A549 (cell line): ENCODE data around the gene ABHD11. TPM values are rescaled to one million over a fixed set of nuclear protein-coding genes. Genes with fewer than 3 reads are reported as not detected.
A peak's percentile ranks its signal among the peaks of the same experiment; 100 is the strongest.

Experiments used
- ATAC-seq, 2 experiments: fragments of 200-7000 bp in 1 of 2; fragments of >200 bp in 1 of 2; cut with Nextera tagmentation in 1 of 2; cut with Tn5 transposase in 1 of 2; 3 replicates each; pipeline versions ENCODE4 v1.8.0 to v1.9.1; 2018 to 2020; ENCODE audit warnings: mild to moderate bottlenecking in 1 of 2, moderate library complexity in 1 of 2
- CTCF ChIA-PET: fragments of 300-600 bp; sonication (Branson Sonifier 250); formaldehyde crosslinking; extraction: SDS; loops from one replicate; lab custom pipeline; 2021; ENCODE audit warnings: antibody characterized with exemption, inconsistent platforms; lab: Yijun Ruan, JAX
- POLR2A ChIA-PET: fragments of 350-600 bp; formaldehyde crosslinking; extraction: SDS; loops from one replicate; lab custom pipeline; 2021; ENCODE audit warnings: antibody characterized with exemption, inconsistent platforms; lab: Yijun Ruan, JAX
- DNase-seq, 2 experiments: peaks; one replicate each; pipeline versions ENCODE4 v3.0.0 to v3.0.0-alpha.2; 2011 to 2016; ENCODE audit warnings: low read depth in 1 of 2, low spot score in 1 of 2
- FAIRE-seq: peaks from 2 replicates; lab custom pipeline; 2011; peaks lifted over from hg19 to GRCh38; lab: Jason Lieb, UNC
- H3K27ac ChIP-seq, 2 experiments: fragments of >200 bp; sonication (Bioruptor Twin); formaldehyde crosslinking; 3 replicates each; pipeline ENCODE4 v1.5.1; 2016 to 2017
- H3K4me1 ChIP-seq: fragments of >200 bp; sonication (Bioruptor Twin); formaldehyde crosslinking; 3 replicates; pipeline ENCODE4 v1.6.1; 2016
- H3K4me2 ChIP-seq: fragments of >200 bp; sonication (Bioruptor Twin); formaldehyde crosslinking; 3 replicates; pipeline ENCODE4 v1.6.1; 2016
- H3K4me3 ChIP-seq: fragments of >200 bp; sonication (Bioruptor Twin); formaldehyde crosslinking; 3 replicates; pipeline ENCODE4 v1.5.1; 2016
- H3K9me3 ChIP-seq: fragments of >200 bp; sonication (Bioruptor Twin); formaldehyde crosslinking; 3 replicates; pipeline ENCODE4 v1.6.1; 2016
- ATOH8 ChIP-seq: fragments of 250-450 bp; sonication (Bioruptor Pico); IDR thresholded peaks from 2 replicates; pipeline ENCODE4 v1.5.0; 2020; ENCODE audit warnings: low read depth, mild to moderate bottlenecking, moderate library complexity
- BCL3 ChIP-seq: fragments of >200 bp; sonication (Bioruptor Twin); formaldehyde crosslinking; IDR thresholded peaks from 3 replicates; pipeline ENCODE4 v1.6.1; 2016
- BHLHE40 ChIP-seq: IDR thresholded peaks from 2 replicates; pipeline ENCODE4 v1.6.1; 2012; ENCODE audit warnings: low read depth, low read length, inconsistent platforms
- CBX2 ChIP-seq: fragments of 200-600 bp; sonication (generic); IDR thresholded peaks from 2 replicates; pipeline ENCODE4 v1.6.1; 2016; ENCODE audit warnings: low read depth, mild to moderate bottlenecking, borderline replicate concordance
- CEBPB ChIP-seq, 2 experiments: fragments of >200 bp in 1 of 2; sonication (Bioruptor Twin) in 1 of 2; formaldehyde crosslinking in 1 of 2; IDR thresholded peaks; 2 replicates each; pipeline ENCODE4 v1.6.1; 2012 to 2016
- CHD2 ChIP-seq: fragments of 150-350 bp; IDR thresholded peaks from 2 replicates; pipeline ENCODE4 v1.6.1; 2014; ENCODE audit warnings: low read length; ENCODE audit not compliant: partially characterized antibody
- EHF ChIP-seq: fragments of 250-450 bp; sonication (Bioruptor Pico); IDR thresholded peaks from 2 replicates; pipeline ENCODE4 v1.5.0; 2020; ENCODE audit warnings: mild to moderate bottlenecking
- ESRRA ChIP-seq: fragments of 150-350 bp; IDR thresholded peaks from 2 replicates; pipeline ENCODE4 v1.6.1; 2014; ENCODE audit warnings: mild to moderate bottlenecking, low read length, borderline replicate concordance
- FOSL2 ChIP-seq, 2 experiments: fragments of 450-650 bp in 1 of 2; fragments of >200 bp in 1 of 2; sonication (Bioruptor Twin) in 1 of 2; formaldehyde crosslinking; IDR thresholded peaks; 2 replicates each; pipeline versions ENCODE4 v1.5.0 to v1.6.1; 2016 to 2020; ENCODE audit warnings: mild to moderate bottlenecking in 1 of 2, moderate library complexity in 1 of 2
- HDAC2 ChIP-seq: fragments of 200-600 bp; sonication (generic); IDR thresholded peaks from 2 replicates; pipeline ENCODE4 v1.6.1; 2016
- HES2 ChIP-seq: fragments of >200 bp; sonication (Bioruptor Twin); formaldehyde crosslinking; IDR thresholded peaks from 2 replicates; pipeline ENCODE4 v1.6.1; 2016
- HOXB13 ChIP-seq: fragments of 250-450 bp; sonication (Bioruptor Pico); IDR thresholded peaks from 2 replicates; pipeline ENCODE4 v1.5.0; 2020; ENCODE audit warnings: low read depth, mild to moderate bottlenecking, moderate library complexity
- HOXB5 ChIP-seq: fragments of 250-450 bp; sonication (Bioruptor Pico); IDR thresholded peaks from 2 replicates; pipeline ENCODE4 v1.5.0; 2020; ENCODE audit warnings: mild to moderate bottlenecking, moderate library complexity
- JUN ChIP-seq, 2 experiments: fragments of >200 bp; sonication (Bioruptor Twin); formaldehyde crosslinking; IDR thresholded peaks; 2 replicates in 1 of 2; 3 replicates in 1 of 2; pipeline ENCODE4 v1.6.1; 2016 to 2017
- KDM1A ChIP-seq: fragments of 200-600 bp; sonication (generic); IDR thresholded peaks from 2 replicates; pipeline ENCODE4 v1.6.1; 2016; ENCODE audit warnings: low read depth, mild to moderate bottlenecking
- MAFK ChIP-seq: fragments of 450-650 bp; IDR thresholded peaks from 2 replicates; pipeline ENCODE4 v1.6.1; 2014; ENCODE audit not compliant: partially characterized antibody
- MYC ChIP-seq: IDR thresholded peaks from 2 replicates; pipeline ENCODE4 v1.6.1; 2012; ENCODE audit warnings: mild to moderate bottlenecking, inconsistent platforms, low read length, improper control_type of control experiment, borderline replicate concordance
- NR3C1 ChIP-seq: fragments of >200 bp; sonication (Bioruptor Twin); formaldehyde crosslinking; IDR thresholded peaks from 3 replicates; pipeline ENCODE4 v1.6.1; 2017
- PBX3 ChIP-seq: IDR thresholded peaks from 2 replicates; pipeline ENCODE4 v1.6.1; 2012
- PHF8 ChIP-seq: fragments of 200-600 bp; sonication (generic); IDR thresholded peaks from 2 replicates; pipeline ENCODE4 v1.6.1; 2016; ENCODE audit warnings: low read depth, mild to moderate bottlenecking, antibody characterized with exemption, moderate library complexity, borderline replicate concordance
- POLR2A ChIP-seq: IDR thresholded peaks from 2 replicates; pipeline ENCODE4 v1.6.1; 2012; ENCODE audit warnings: mild to moderate bottlenecking, low read length
- RAD21 ChIP-seq, 2 experiments: fragments of >200 bp in 1 of 2; sonication (Bioruptor Twin) in 1 of 2; formaldehyde crosslinking in 1 of 2; IDR thresholded peaks in 1 of 2; conservative IDR thresholded peaks in 1 of 2; 2 replicates in 1 of 2; 3 replicates in 1 of 2; pipeline ENCODE4 v1.6.1; 2012 to 2018; ENCODE audit warnings: inconsistent platforms in 1 of 2
- RARB ChIP-seq: fragments of 250-450 bp; sonication (Bioruptor Pico); IDR thresholded peaks from 2 replicates; pipeline ENCODE4 v1.8.0; 2021; ENCODE audit warnings: mild to moderate bottlenecking, moderate library complexity
- REST ChIP-seq: fragments of 200-600 bp; sonication (generic); IDR thresholded peaks from 2 replicates; pipeline ENCODE4 v1.6.1; 2016; ENCODE audit warnings: antibody characterized with exemption, mild to moderate bottlenecking, moderate library complexity
- SMC3 ChIP-seq: fragments of >200 bp; sonication (Bioruptor Twin); formaldehyde crosslinking; IDR thresholded peaks from 3 replicates; pipeline ENCODE4 v1.6.1; 2018; ENCODE audit warnings: inconsistent platforms
- SREBF2 ChIP-seq: fragments of 450-650 bp; IDR thresholded peaks from 2 replicates; pipeline ENCODE4 v1.6.1; 2014; ENCODE audit warnings: mild to moderate bottlenecking, moderate library complexity
- USF2 ChIP-seq: fragments of 450-650 bp; IDR thresholded peaks from 2 replicates; pipeline ENCODE4 v1.6.1; 2014; ENCODE audit warnings: antibody characterized with exemption
- ZNF302 ChIP-seq: fragments of 250-450 bp; sonication (Bioruptor Pico); IDR thresholded peaks from 2 replicates; pipeline ENCODE4 v1.9.0; 2021; ENCODE audit warnings: inconsistent platforms, mild to moderate bottlenecking, moderate library complexity
- WGBS: methylation state at CpG from one replicate; pipeline ENCODE4 v1.1.6; 2017; ENCODE audit errors: missing lambda C conversion rate; 5-methylcytosine and 5-hydroxymethylcytosine counted together
- polyA plus RNA-seq, 4 experiments: library from polyadenylated mRNA; depleted of rRNA in 3 of 4; stranded (reverse); fragments of >200 nt; fragmentation: RNase III in 1 of 4; extraction: RNeasy Plus Mini Kit Qiagen cat#74134 plus additional on column Dnase treatment in 1 of 4; gene quantifications; 2 replicates in 3 of 4; 3 replicates in 1 of 4; pipeline ENCODE4 v1.2.3, GENCODE V29; 2011 to 2017

The ABHD11 gene
- polyA plus RNA-seq, 2 of the 4 experiments (the other 2 are of a cell fraction), result 8.1 to 15.1 TPM

GRCh38 chr7:73702226-73702625, 36.4 kb downstream of the ABHD11 start:
- ChIA-PET POLR2A (interaction anchor here (0.9 to 2.2 kb wide), 3 partner anchors 11 to 15 kb away, joined by 3 to 8 read pairs (median 6); no protein-coding TSS in a partner anchor), CTCF (interaction anchor here (0.9 to 10.0 kb wide), 12 partner anchors 11 to 95 kb away, joined by 3 to 139 read pairs (median 13); partner anchors contain the start of genes STX1A and VPS37D)
- Histone ChIP-seq H3K4me3 (no peak overlapping the region; the same call in 2 of the 3 replicates), H3K4me2 (peak overlapping the region; percentile 90)
- no peak for ATAC-seq
- TF ChIP-seq FOSL2 (IDR thresholded peaks at IDR 0.05), result no peak
- TF ChIP-seq FOSL2 (CRISPR knock-in tag; IDR thresholded peaks at IDR 0.05), result peak; percentile 26
- TF ChIP-seq POLR2A, result no peak
- TF ChIP-seq, all 56 proteins: peak for 1
- no peaks in the 10 kb centered on the region for H3K9me3 ChIP-seq
- FAIRE-seq (no peak), DNase-seq (peak in 1 of 2 experiments; percentile 58)
- WGBS, result 66% methylated on average over 8 of the region's 8 CpGs
- H3K4me1 ChIP-seq, result peaks cover 82% of the 10 kb centered on the region
- H3K27ac ChIP-seq, result peak overlapping the region; percentile 99 to 100

- no peaks in the 10 kb centered on the region for H3K9me3 ChIP-seq
- POLR2A ChIA-PET, result interaction anchor here (1.1 to 2.2 kb wide), 2 partner anchors 11 to 16 kb away, joined by 3 to 6 read pairs; no protein-coding TSS in a partner anchor
- no peak overlapping the region for H3K4me3 ChIP-seq
- 45% methylated on average over 13 of the region's 13 CpGs for WGBS
- CTCF ChIA-PET, result interaction anchor here (0.6 to 10.0 kb wide), 19 partner anchors 10 to 447 kb away, joined by 3 to 139 read pairs (median 6); partner anchors contain the start of genes STX1A and VPS37D
- H3K27ac ChIP-seq, result peak overlapping the region; percentile 99 to 100
- H3K4me2 ChIP-seq, result peak overlapping the region; percentile 90
- no peak for FAIRE-seq
- DNase-seq, result peak; percentile 74 to 95
- ATAC-seq, result peak in 1 of 2 experiments; percentile 24; a peak in 3 of 6 replicates
- H3K4me1 ChIP-seq, result peaks cover 75% of the 10 kb centered on the region
- TF ChIP-seq PBX3, result peak; percentile 38; the same call in 1 of the 2 replicates
- no peak for TF ChIP-seq HDAC2
- no peak for TF ChIP-seq ZNF302 (CRISPR knock-in tag)
- no peak for TF ChIP-seq EHF (CRISPR knock-in tag)
- no peak for TF ChIP-seq FOSL2 (IDR thresholded peaks at IDR 0.05)
- peak; percentile 9; the same call in 1 of the 2 replicates for TF ChIP-seq FOSL2 (CRISPR knock-in tag; IDR thresholded peaks at IDR 0.05)
- no peak for TF ChIP-seq MAFK
- TF ChIP-seq HOXB13 (CRISPR knock-in tag), result peak; percentile 21; the same call in 1 of the 2 replicates
- no peak for TF ChIP-seq SREBF2
- no peak for TF ChIP-seq PHF8
- TF ChIP-seq ESRRA, result no peak
- peak; percentile 88 for TF ChIP-seq ATOH8 (CRISPR knock-in tag)
- no peak for TF ChIP-seq CHD2
- no peak for TF ChIP-seq CBX2
- no peak for TF ChIP-seq BHLHE40
- TF ChIP-seq HOXB5 (CRISPR knock-in tag), result 0 out of 2 replicates have a peak, but pooled peaks have one; percentile 12
- TF ChIP-seq CEBPB (IDR thresholded peaks at IDR 0.05), result no peak
- peak; percentile 53 to 70; a peak in 4 of 5 replicates for TF ChIP-seq RAD21 (conservative IDR thresholded peaks at IDR 0.05 in 1 of 2, IDR thresholded peaks at IDR 0.05 in 1 of 2)
- TF ChIP-seq KDM1A, result peak; percentile 73; the same call in 1 of the 2 replicates
- TF ChIP-seq SMC3, result peak; percentile 54; the same call in 2 of the 3 replicates
- TF ChIP-seq MYC, result no peak
- TF ChIP-seq USF2, result no peak
- TF ChIP-seq JUN (IDR thresholded peaks at IDR 0.05), result peak in 1 of 2 experiments; percentile 14; a peak in 2 of 5 replicates
- no peak for TF ChIP-seq NR3C1
- no peak for TF ChIP-seq RARB (CRISPR knock-in tag)
- no peak for TF ChIP-seq REST
- no peak for TF ChIP-seq BCL3
- no peak for TF ChIP-seq HES2
Observed at GRCh38 chr7:73701357-73701995, 37.1 kb downstream of the ABHD11 start.
